Gastrocnemius medialis (tissue), 4 donors: ENCODE results near the gene DYRK1A. TPM values are rescaled to one million over a fixed set of nuclear protein-coding genes. Genes with fewer than 3 reads are reported as not detected.

Source experiments
- ATAC-seq, 2 donors: fragments of 150-250 bp; one replicate each; pipeline ENCODE4 v1.9.1; 2016
- DNase-seq, 2 donors: peaks; one replicate each; pipeline ENCODE4 v3.0.0-alpha.2; 2019
- H3K27ac ChIP-seq, 4 donors: fragments of 200-600 bp; sonication (generic); 1 replicate in 1 of 4; 2 replicates in 3 of 4; pipeline ENCODE4 v1.5.1; 2016 to 2018; ENCODE audit warnings: mild to moderate bottlenecking in 2 of 4, moderate library complexity in 1 of 4
- H3K27me3 ChIP-seq, 3 donors: fragments of 200-600 bp; sonication (generic) in 2 of 3; 1 replicate in 1 of 3; 2 replicates in 2 of 3; pipeline versions ENCODE4 v1.5.1 to v1.6.0; 2016 to 2019; ENCODE audit warnings: mild to moderate bottlenecking in 1 of 3, moderate library complexity in 1 of 3
- H3K36me3 ChIP-seq, 2 donors: fragments of 200-600 bp; sonication (generic) in 1 of 2; one replicate each; pipeline ENCODE4 v1.5.1; 2017 to 2018
- H3K4me1 ChIP-seq, 2 donors: fragments of 200-600 bp; sonication (generic) in 1 of 2; one replicate each; pipeline ENCODE4 v1.5.1; 2016 to 2017; ENCODE audit warnings: mild to moderate bottlenecking in 2 of 2
- H3K4me3 ChIP-seq, 4 donors: fragments of 200-600 bp; sonication (generic) in 3 of 4; 1 replicate in 1 of 4; 2 replicates in 3 of 4; pipeline ENCODE4 v1.5.1; 2016 to 2019; ENCODE audit warnings: mild to moderate bottlenecking in 2 of 4
- H3K9me3 ChIP-seq, 3 donors: fragments of 200-600 bp; sonication (generic) in 2 of 3; 1 replicate in 1 of 3; 2 replicates in 2 of 3; pipeline ENCODE4 v1.5.1; 2016 to 2019
- CTCF ChIP-seq, 5 experiments: fragments of 450-650 bp in 3 of 5; fragments of 200-600 bp in 2 of 5; sonication (generic) in 2 of 5; IDR thresholded peaks in 4 of 5; conservative IDR thresholded peaks in 1 of 5; 1 replicate in 4 of 5; 2 replicates in 1 of 5; pipeline ENCODE4 v1.5.1; 2016 to 2019; ENCODE audit warnings: antibody characterized with exemption in 5 of 5, mild to moderate bottlenecking in 3 of 5, moderate library complexity in 3 of 5
- POLR2A ChIP-seq, 2 donors: fragments of 450-650 bp; IDR thresholded peaks; one replicate each; pipeline ENCODE4 v1.6.1; 2017; ENCODE audit warnings: antibody characterized with exemption in 2 of 2, mild to moderate bottlenecking in 2 of 2, moderate library complexity in 2 of 2
- in situ Hi-C, 4 donors: fragments of 200-750 bp; cut with MboI; loops; one replicate each; pipeline versions ENCODE4 v1.15.0 to v1.8.0; 2017; ENCODE audit warnings: low sequenced_read_pairs in 4 of 4
- intact Hi-C: fragments of 100-400 bp; cut with DNase I; formaldehyde crosslinking; loops from one replicate; pipeline ENCODE4 v1.15.1; 2023; ENCODE audit warnings: low total_unique reads
- total RNA-seq, 4 donors: library from RNA; depleted of rRNA; stranded (reverse); fragments of >200 nt; gene quantifications; one replicate each; pipeline versions ENCODE4 v1.1.0 to v1.2.3, GENCODE V29; 2016

Gene DYRK1A
- total RNA-seq, 4 donors from 2014 or later, result 81.0 to 115 (median 95.3) TPM

- intact Hi-C loops, result no loop called here
- Histone ChIP-seq H3K36me3 (no peaks in the 10 kb centered on the region), H3K4me1 (peaks cover 15 to 20% of the 10 kb centered on the region in 2 donors), H3K27ac (no peak overlapping the region), H3K27me3 (no peaks in the 10 kb centered on the region), H3K9me3 (no peaks in the 10 kb centered on the region), H3K4me3 (no peak overlapping the region)
- DNase-seq (no peak), ATAC-seq (no peak)
- no peak for TF ChIP-seq CTCF (IDR thresholded peaks at IDR 0.05 in 4 of 5, conservative IDR thresholded peaks at IDR 0.05 in 1 of 5)
- TF ChIP-seq POLR2A (IDR thresholded peaks at IDR 0.05), result no peak
- in situ Hi-C loops, result no loop called here
These were observed 167.9 kb downstream of the DYRK1A start for GRCh38 chr21:37534431-37534830.

GRCh38 chr21:37535130-37535529 lies 168.6 kb downstream of the DYRK1A start:
- no peak overlapping the region for H3K4me3 ChIP-seq
- H3K27ac ChIP-seq, result no peak overlapping the region
- no peaks in the 10 kb centered on the region for H3K27me3 ChIP-seq
- ATAC-seq, result no peak
- in situ Hi-C loops (no loop called here), intact Hi-C loops (no loop called here)
- H3K36me3 ChIP-seq, result no peaks in the 10 kb centered on the region
- TF ChIP-seq CTCF (IDR thresholded peaks at IDR 0.05 in 4 of 5, conservative IDR thresholded peaks at IDR 0.05 in 1 of 5), result no peak
- no peak for TF ChIP-seq POLR2A (IDR thresholded peaks at IDR 0.05)
- peaks cover 15 to 20% of the 10 kb centered on the region in 2 donors for H3K4me1 ChIP-seq
- DNase-seq, result no peak
- H3K9me3 ChIP-seq, result no peaks in the 10 kb centered on the region

GRCh38 chr21:37535672-37536071 lies 169.1 kb downstream of the DYRK1A start:
- ATAC-seq (no peak), DNase-seq (no peak)
- intact Hi-C loops (no loop called here), in situ Hi-C loops (no loop called here)
- Histone ChIP-seq H3K27me3 (no peaks in the 10 kb centered on the region), H3K36me3 (no peaks in the 10 kb centered on the region), H3K9me3 (no peaks in the 10 kb centered on the region), H3K4me3 (no peak overlapping the region), H3K4me1 (peaks cover 11 to 18% of the 10 kb centered on the region in 2 donors), H3K27ac (no peak overlapping the region)
- TF ChIP-seq POLR2A (IDR thresholded peaks at IDR 0.05) (no peak), CTCF (IDR thresholded peaks at IDR 0.05 in 4 of 5, conservative IDR thresholded peaks at IDR 0.05 in 1 of 5) (no peak)

- no peak overlapping the region for H3K4me3 ChIP-seq
- H3K9me3 ChIP-seq, result no peaks in the 10 kb centered on the region
- H3K27ac ChIP-seq, result no peak overlapping the region
- peaks cover 0 to 7% of the 10 kb centered on the region in 2 donors for H3K4me1 ChIP-seq
- intact Hi-C loops (no loop called here), in situ Hi-C loops (no loop called here)
- no peak for TF ChIP-seq CTCF (IDR thresholded peaks at IDR 0.05 in 4 of 5, conservative IDR thresholded peaks at IDR 0.05 in 1 of 5)
- no peak for TF ChIP-seq POLR2A (IDR thresholded peaks at IDR 0.05)
- DNase-seq, result no peak
- H3K36me3 ChIP-seq, result no peaks in the 10 kb centered on the region
- no peak for ATAC-seq
- H3K27me3 ChIP-seq, result no peaks in the 10 kb centered on the region
These were observed 170.2 kb downstream of the DYRK1A start for GRCh38 chr21:37536616-37537278.
